ENCODE measurements around the gene PLCXD3. TPM values are rescaled to one million over a fixed set of nuclear protein-coding genes. Genes with fewer than 3 reads are reported as not detected.

PLCXD3 gene
- total RNA-seq, 2 experiments from 2014 or later: not detected

DNA sequence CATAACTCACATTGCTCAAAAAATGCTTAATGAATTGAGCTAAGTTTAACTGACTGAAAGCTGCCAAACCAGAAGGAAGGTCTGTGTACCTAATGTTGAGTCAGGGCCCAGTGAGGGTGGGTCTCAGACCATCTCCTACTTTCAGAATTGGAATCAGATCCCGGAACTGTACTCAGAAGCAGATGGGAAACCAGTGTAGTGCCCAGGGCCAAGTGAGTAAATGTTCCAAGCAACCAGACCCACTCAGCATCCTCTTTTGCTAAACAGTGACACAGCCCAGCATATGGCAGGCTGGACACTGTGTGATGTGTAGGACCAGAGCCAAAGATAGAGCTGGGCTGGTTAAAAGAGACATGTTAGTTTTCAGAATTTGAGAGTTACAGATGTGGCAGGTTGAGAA, 94.1 kb downstream of the PLCXD3 start:
- no peaks in the 10 kb centered on the region for H3K36me3 Mint-ChIP-seq
- no peak for DNase-seq
- no peaks in the 10 kb centered on the region for H3K4me1 Mint-ChIP-seq
- no peaks in the 10 kb centered on the region for H3K27me3 Mint-ChIP-seq
- POLR2A ChIA-PET: no interaction called here
- no peaks in the 10 kb centered on the region for H3K9me3 Mint-ChIP-seq
- ATAC-seq (ENCODE audit: low read depth): no peak
- no peak overlapping the region for H3K27ac Mint-ChIP-seq
- H3K4me3 Mint-ChIP-seq: no peak overlapping the region

DNA sequence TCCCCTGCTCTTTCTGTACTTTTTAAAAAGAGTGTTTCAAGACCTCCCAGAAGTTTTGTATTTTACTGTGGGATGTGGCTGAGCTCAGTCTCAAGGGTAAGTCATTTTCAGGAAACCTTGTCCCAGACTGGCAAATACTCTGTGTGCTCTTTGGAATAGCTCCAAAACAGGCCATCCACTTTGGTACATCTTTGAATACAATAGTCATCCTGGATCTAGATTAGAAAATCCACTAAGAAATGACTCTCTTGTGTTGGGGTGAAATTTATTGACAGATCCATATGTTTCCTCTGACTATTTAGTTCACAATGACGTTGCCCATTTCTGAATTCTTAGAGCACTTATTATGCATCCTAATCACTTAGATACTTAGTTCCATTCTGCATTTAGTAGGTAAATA, 95.2 kb downstream of the PLCXD3 start:
- H3K9me3 Mint-ChIP-seq: no peaks in the 10 kb centered on the region
- POLR2A ChIA-PET: no interaction called here
- H3K4me3 Mint-ChIP-seq: no peak overlapping the region
- DNase-seq (no peak), ATAC-seq (ENCODE audit: low read depth) (no peak)
- H3K36me3 Mint-ChIP-seq: no peaks in the 10 kb centered on the region
- H3K27me3 Mint-ChIP-seq: no peaks in the 10 kb centered on the region
- H3K4me1 Mint-ChIP-seq: no peaks in the 10 kb centered on the region
- no peak overlapping the region for H3K27ac Mint-ChIP-seq

DNA sequence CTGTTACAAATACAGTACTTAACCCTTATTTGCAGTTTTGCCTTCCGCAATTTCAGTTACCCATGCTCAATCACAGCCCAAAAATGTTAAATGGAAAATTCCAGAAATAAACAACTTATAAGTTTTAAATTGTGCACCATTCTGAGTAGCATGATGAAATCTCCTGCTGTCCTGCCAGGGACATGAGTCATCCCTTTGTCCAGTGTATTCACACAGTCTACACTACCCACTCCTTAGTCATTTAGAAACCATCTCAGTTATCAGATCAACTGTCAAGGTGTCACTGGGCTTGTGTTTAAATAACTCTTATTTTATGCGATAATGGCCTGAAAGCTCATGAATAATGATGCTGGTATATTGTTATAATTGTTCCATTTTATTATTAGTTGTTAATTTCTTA, 95.8 kb downstream of the PLCXD3 start:
- Mint-ChIP-seq H3K27me3 (no peaks in the 10 kb centered on the region), H3K4me1 (no peaks in the 10 kb centered on the region), H3K27ac (no peak overlapping the region), H3K36me3 (no peaks in the 10 kb centered on the region), H3K4me3 (no peak overlapping the region), H3K9me3 (no peaks in the 10 kb centered on the region)
- ATAC-seq (ENCODE audit: low read depth): no peak
- no peak for DNase-seq
- POLR2A ChIA-PET: no interaction called here

DNA sequence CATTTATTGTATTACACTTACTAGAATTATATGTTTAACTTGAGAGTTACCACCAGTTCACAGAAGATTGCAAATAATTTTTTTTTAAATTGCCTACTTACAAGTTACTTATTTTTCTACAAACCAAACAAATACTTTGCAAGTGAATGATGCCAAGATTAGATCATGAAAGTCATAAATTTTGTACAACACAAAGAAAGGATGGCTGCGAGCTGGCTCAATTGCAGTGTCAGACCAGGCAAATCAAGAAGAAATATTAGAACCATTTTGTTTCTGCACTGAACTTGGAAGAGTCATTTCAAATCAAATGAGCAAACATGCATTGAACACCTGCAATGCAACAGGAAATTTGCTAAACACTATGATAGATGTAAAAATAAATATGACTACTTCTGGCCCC, 97.3 kb downstream of the PLCXD3 start:
- DNase-seq: no peak
- Mint-ChIP-seq H3K4me3 (no peak overlapping the region), H3K9me3 (no peaks in the 10 kb centered on the region), H3K36me3 (no peaks in the 10 kb centered on the region), H3K27ac (no peak overlapping the region), H3K4me1 (no peaks in the 10 kb centered on the region), H3K27me3 (no peaks in the 10 kb centered on the region)
- POLR2A ChIA-PET: no interaction called here
- no peak for ATAC-seq (ENCODE audit: low read depth)

DNA sequence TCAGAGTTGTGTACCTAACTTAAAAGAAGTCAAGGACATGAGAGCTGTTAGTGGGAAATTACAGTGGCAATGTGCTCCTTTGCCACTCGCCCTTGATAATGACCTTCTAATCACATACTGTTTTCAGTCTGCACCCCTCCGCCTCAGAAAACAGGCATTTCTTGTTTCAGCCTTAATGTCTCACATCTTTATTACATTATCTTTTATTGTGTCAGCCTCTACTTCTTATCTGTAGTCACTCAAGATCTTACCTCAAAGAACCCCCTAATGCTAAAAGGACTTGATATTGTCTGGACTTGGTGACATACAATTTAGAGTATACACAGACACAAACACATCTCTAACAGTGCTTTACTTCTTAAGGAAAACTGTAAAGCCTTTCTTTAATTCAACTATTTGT, 97.9 kb downstream of the PLCXD3 start:
- ATAC-seq (ENCODE audit: low read depth): no peak
- no peak overlapping the region for H3K4me3 Mint-ChIP-seq
- no peaks in the 10 kb centered on the region for H3K36me3 Mint-ChIP-seq

DNA sequence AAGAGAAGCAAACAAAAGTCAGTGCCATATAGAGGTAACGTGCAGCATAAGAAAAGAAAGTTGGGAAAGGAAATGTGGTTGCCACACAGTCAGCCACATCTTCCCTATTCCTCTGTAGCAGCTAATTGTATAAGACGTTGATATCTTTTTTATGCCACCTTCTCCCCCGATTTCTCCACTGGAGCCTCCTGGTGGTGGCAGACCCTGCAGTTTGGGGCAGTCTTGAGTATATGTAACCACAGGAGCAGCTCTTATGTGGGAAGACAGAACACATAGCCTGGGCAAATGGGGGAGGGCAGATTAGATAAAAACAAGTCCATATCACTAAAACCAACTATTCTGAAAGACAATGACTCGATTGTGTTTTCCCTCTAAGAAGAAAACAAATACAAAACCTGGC, 99.7 kb downstream of the PLCXD3 start:
- ATAC-seq (ENCODE audit: low read depth): no peak
- no peaks in the 10 kb centered on the region for H3K9me3 Mint-ChIP-seq
- H3K27me3 Mint-ChIP-seq: no peaks in the 10 kb centered on the region
- H3K4me3 Mint-ChIP-seq: no peak overlapping the region
- no peaks in the 10 kb centered on the region for H3K4me1 Mint-ChIP-seq
- POLR2A ChIA-PET: no interaction called here
- H3K27ac Mint-ChIP-seq: no peak overlapping the region
- DNase-seq: no peak
- H3K36me3 Mint-ChIP-seq: no peaks in the 10 kb centered on the region

More for the DNA sequence above, 97.9 kb downstream of the PLCXD3 start:
- Mint-ChIP-seq H3K27ac (no peak overlapping the region), H3K4me1 (no peaks in the 10 kb centered on the region), H3K9me3 (no peaks in the 10 kb centered on the region), H3K27me3 (no peaks in the 10 kb centered on the region)
- POLR2A ChIA-PET: no interaction called here
- DNase-seq: no peak

DNA sequence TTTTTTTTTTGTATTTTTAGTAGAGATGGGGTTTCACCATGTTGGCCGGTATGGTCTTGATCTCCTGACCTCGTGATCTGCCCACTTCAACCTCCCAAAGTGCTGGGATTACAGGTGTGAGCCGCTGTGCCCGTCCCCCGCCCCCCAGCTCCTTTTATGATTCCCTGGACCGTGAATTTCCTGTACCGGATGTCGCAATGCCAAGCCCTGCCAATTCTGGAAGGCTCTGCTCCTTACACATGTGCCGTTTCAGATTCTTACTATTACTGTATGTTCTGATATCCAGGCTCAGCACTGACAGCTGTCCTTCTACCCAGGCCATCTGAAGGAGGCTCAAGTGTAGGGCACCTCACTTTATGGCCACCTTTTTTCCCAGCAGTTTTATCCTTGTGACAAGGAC, 100.1 kb downstream of the PLCXD3 start:
- no peaks in the 10 kb centered on the region for H3K4me1 Mint-ChIP-seq
- H3K4me3 Mint-ChIP-seq: no peak overlapping the region

DNA sequence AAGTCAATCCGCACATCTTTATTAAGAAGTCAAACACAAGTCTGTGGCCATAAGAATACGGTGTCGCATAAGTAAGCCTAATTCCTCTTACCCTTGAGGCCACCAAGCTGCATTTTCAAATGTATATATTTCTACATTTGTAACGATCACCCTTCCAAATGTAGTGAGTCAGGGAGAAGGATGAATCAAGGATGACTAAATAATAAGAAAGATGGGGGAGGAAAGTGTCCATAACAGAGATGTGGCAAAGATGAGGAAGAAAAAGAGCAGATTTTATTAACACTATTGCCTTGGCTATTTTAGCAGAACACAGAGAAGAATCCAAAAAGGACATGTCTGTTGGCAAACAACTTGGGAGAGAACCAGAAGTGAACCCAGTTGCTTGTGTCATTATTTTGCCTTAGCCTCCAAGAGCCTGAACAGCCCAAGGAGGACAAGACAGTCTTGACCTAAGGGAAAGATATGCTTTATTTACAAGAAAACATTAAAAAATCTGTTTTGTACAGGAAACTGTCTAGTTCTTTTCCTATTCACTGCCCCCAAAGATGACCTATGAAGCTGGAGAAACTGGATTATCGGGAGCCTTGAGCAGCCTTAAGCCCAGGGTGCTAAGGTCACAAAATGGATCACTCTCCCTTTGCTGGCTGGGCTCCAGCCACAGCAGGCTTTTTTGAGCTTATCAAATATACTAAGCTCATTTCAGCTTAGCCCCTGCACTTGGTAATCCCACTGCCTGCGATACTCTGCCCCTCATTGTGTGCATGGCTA, 101.5 kb downstream of the PLCXD3 start:
- H3K36me3 Mint-ChIP-seq: no peaks in the 10 kb centered on the region
- DNase-seq (no peak), ATAC-seq (ENCODE audit: low read depth) (no peak)
- no peaks in the 10 kb centered on the region for H3K9me3 Mint-ChIP-seq
- POLR2A ChIA-PET: no interaction called here
- no peaks in the 10 kb centered on the region for H3K4me1 Mint-ChIP-seq
- H3K27me3 Mint-ChIP-seq: no peaks in the 10 kb centered on the region
- no peak overlapping the region for H3K4me3 Mint-ChIP-seq
- no peak overlapping the region for H3K27ac Mint-ChIP-seq

More for the DNA sequence above, 100.1 kb downstream of the PLCXD3 start:
- DNase-seq: no peak
- Mint-ChIP-seq H3K36me3 (no peaks in the 10 kb centered on the region), H3K9me3 (no peaks in the 10 kb centered on the region), H3K27ac (no peak overlapping the region), H3K27me3 (no peaks in the 10 kb centered on the region)
- ATAC-seq (ENCODE audit: low read depth): no peak
- POLR2A ChIA-PET: no interaction called here

DNA sequence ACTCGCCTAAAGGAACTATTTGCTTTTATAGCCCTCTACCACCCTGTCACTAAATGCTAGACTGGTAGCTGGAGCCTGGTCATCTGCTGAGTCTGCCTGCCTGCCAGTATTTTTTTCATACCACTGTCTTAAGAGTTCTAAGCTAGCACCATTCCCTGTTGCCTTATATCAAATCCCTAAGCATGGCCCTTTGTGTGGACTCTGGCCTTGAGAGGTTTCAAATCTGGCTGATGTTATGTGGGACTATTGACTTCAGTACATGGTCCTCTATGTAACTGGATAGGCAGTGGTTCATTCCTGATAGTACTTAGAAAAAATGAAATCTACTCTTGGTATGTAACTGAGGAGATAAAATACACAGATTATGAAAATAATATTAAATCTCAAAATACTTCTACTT, 103.5 kb downstream of the PLCXD3 start:
- Mint-ChIP-seq H3K27ac (no peak overlapping the region), H3K4me1 (no peaks in the 10 kb centered on the region), H3K27me3 (no peaks in the 10 kb centered on the region), H3K9me3 (no peaks in the 10 kb centered on the region), H3K36me3 (no peaks in the 10 kb centered on the region), H3K4me3 (no peak overlapping the region)
- POLR2A ChIA-PET: no interaction called here
- ATAC-seq (ENCODE audit: low read depth) (no peak), DNase-seq (no peak)

DNA sequence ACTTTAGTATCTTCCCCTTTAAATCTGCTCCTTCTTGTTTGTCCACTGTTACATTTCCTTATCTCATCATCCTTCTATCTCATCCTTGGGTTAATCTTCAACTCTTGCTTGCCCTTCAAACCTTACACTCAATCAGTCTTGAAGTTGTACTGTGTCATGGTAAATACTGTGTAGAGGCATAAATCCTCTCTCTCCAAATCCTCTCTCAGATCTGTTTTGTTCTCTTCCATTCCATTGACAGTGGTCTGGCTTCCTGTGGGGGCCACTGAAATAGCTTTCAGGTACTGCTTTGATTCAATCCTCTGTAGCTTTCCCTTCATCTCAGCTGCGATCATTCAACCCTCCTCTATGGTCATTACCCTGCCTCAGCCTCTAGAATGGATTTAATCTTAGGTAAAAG, 104.0 kb downstream of the PLCXD3 start:
- POLR2A ChIA-PET: no interaction called here
- Mint-ChIP-seq H3K27ac (no peak overlapping the region), H3K9me3 (no peaks in the 10 kb centered on the region), H3K4me1 (no peaks in the 10 kb centered on the region), H3K27me3 (no peaks in the 10 kb centered on the region), H3K4me3 (no peak overlapping the region), H3K36me3 (no peaks in the 10 kb centered on the region)
- ATAC-seq (ENCODE audit: low read depth) (no peak), DNase-seq (no peak)

DNA sequence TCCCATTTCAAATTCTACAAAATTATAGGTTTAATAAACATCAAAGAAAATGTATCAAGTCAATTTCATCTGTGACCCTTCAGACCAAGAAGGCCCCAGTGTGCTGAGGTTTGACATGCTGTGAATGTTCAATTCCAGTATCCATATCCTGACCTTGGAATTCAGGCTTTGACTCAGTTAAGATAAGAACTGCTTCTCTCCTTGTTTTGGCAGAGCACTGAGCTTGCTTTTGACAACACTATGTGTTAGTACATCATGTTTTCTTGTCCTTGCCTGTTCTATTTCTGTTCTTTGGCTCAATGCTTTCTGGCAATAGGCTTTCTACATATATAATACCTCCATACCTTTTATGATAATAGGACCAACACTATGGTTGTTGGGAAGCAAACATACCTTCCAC, 105.6 kb downstream of the PLCXD3 start:
- H3K4me1 Mint-ChIP-seq: no peaks in the 10 kb centered on the region
- no peaks in the 10 kb centered on the region for H3K27me3 Mint-ChIP-seq
- DNase-seq (no peak), ATAC-seq (ENCODE audit: low read depth) (no peak)
- H3K27ac Mint-ChIP-seq: no peak overlapping the region
- no peaks in the 10 kb centered on the region for H3K36me3 Mint-ChIP-seq
- H3K9me3 Mint-ChIP-seq: no peaks in the 10 kb centered on the region
- POLR2A ChIA-PET: no interaction called here
- H3K4me3 Mint-ChIP-seq: no peak overlapping the region

DNA sequence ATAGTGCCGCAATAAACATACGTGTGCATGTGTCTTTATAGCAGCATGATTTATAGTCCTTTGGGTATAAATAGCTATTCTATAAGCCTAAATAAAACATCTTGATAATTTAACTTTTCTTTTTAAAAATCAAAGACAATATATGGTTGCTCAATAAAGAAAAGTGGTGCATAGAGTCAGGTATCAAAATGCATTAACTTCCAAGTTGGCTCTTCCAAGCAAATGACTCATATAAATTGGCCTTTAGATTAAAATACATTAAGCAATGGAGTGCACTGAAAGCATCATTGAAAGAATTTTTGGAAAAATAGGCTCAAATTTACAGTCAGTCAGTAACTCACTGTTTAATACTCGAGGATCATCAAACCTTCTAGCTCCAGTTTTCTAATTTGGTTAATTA, 106.6 kb downstream of the PLCXD3 start:
- no peaks in the 10 kb centered on the region for H3K36me3 Mint-ChIP-seq
- POLR2A ChIA-PET: no interaction called here
- no peak overlapping the region for H3K4me3 Mint-ChIP-seq
- DNase-seq (no peak), ATAC-seq (ENCODE audit: low read depth) (no peak)
- H3K4me1 Mint-ChIP-seq: no peaks in the 10 kb centered on the region
- H3K9me3 Mint-ChIP-seq: no peaks in the 10 kb centered on the region
- H3K27ac Mint-ChIP-seq: no peak overlapping the region
- no peaks in the 10 kb centered on the region for H3K27me3 Mint-ChIP-seq

DNA sequence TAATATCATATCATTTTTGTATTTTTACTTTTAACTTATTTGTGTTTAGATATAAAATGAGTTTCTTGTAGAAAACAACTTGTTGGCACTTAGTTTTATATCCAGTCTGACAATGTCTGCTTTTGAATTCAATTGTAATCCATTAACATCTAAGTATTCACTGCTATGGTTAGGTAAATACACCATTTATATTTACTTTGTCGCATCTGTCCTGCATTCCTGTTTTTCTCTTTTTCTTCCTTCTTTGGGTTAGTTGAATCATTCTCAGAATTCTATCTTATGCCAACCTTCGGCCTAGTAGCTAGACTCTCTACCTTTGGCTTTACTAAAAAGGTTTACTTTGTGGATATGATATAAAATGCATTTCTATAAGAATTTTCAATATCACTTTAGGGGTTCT, 107.6 kb downstream of the PLCXD3 start:
- POLR2A ChIA-PET: no interaction called here
- no peak for ATAC-seq (ENCODE audit: low read depth)
- Mint-ChIP-seq H3K36me3 (no peaks in the 10 kb centered on the region), H3K4me1 (no peaks in the 10 kb centered on the region), H3K27me3 (no peaks in the 10 kb centered on the region), H3K9me3 (peaks cover 4% of the 10 kb centered on the region), H3K4me3 (no peak overlapping the region), H3K27ac (no peak overlapping the region)
- DNase-seq: no peak

DNA sequence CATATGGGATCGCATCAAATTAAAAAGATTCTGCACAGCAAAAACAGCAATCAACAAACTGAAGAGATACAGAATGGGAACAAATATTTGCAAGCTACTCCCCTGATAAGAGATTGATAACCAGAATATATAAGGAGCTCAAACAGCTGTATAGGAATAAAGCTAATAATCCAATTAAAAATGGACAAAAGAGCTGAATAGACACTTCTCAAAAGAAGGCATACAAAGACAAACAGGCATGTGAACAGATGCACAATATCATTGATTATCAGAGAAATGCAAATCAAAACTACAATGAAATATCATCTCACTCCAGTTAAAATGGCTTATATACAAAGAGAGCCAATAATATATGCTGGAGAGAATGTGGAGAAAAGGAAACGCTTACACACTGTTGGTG, 110.6 kb downstream of the PLCXD3 start:
- POLR2A ChIA-PET: no interaction called here
- H3K27ac Mint-ChIP-seq: no peak overlapping the region

DNA sequence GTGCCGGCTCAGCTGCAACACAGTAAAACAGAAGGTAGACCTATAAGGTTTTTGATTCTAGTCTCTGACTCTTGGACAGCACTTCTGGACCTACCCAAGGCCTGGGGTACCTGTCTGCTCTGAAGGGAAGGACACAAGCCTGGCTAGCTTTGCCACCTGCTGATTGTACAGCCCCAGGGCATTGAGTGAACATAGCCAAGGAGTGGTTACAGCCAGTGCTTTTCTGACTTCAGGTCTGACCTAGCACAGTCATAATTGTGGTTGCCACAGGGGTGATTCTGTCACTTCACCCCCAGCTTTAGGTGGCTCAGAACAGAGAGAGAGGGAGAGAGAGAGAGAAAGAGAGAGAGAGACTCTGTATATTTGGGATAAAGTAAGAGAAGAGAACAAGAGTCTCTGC, 118.4 kb downstream of the PLCXD3 start:
- POLR2A ChIA-PET: no interaction called here
- H3K27ac Mint-ChIP-seq: no peak overlapping the region

More for the DNA sequence above, 110.6 kb downstream of the PLCXD3 start:
- Mint-ChIP-seq H3K9me3 (peaks cover 5% of the 10 kb centered on the region), H3K4me3 (no peak overlapping the region), H3K4me1 (no peaks in the 10 kb centered on the region), H3K27me3 (no peaks in the 10 kb centered on the region), H3K36me3 (no peaks in the 10 kb centered on the region)
- DNase-seq (no peak), ATAC-seq (ENCODE audit: low read depth) (no peak)

More for the DNA sequence above, 118.4 kb downstream of the PLCXD3 start:
- H3K9me3 Mint-ChIP-seq: peaks cover 1% of the 10 kb centered on the region
- no peaks in the 10 kb centered on the region for H3K4me1 Mint-ChIP-seq
- no peak for DNase-seq
- H3K4me3 Mint-ChIP-seq: no peak overlapping the region
- no peaks in the 10 kb centered on the region for H3K27me3 Mint-ChIP-seq
- no peak for ATAC-seq (ENCODE audit: low read depth)
- H3K36me3 Mint-ChIP-seq: no peaks in the 10 kb centered on the region

All from activated naive CD8-positive, alpha-beta T cell treated with anti-CD3 and anti-CD28 coated beads, Interleukin-2, amount 10 ng/mL, durations not matched to agents 7 days and 5 days (primary cell).